GM12801 (cell line): ENCODE data around the gene TULP4.

Experiments used
- TF ChIP-seq, protein P1 (sequence below): IDR thresholded peaks from one replicate; pipeline ENCODE4 v1.5.1; 2011; ENCODE audit warnings: control low read depth; ENCODE audit not compliant: insufficient read length; ENCODE audit errors: extremely low read depth

TULP4 gene

DNA sequence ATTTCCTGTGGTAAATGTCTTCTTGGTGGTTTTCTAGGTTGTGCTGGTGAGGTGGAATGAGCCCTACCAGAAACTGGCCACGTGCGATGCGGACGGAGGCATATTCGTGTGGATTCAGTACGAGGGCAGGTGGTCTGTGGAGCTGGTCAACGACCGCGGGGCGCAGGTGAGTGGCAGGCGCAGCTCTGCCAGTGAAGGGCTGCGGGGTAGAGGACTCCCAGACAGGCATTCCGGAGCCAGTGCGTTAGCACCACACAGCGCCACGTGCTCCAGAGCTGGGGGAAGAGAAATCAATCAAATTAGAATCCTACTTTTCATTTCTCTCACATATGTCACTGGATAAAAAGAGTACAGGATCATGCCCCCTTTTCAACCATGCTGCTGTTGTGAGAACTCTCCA is 100.8 kb downstream of the TULP4 start:
- TF ChIP-seq, protein P1, sequence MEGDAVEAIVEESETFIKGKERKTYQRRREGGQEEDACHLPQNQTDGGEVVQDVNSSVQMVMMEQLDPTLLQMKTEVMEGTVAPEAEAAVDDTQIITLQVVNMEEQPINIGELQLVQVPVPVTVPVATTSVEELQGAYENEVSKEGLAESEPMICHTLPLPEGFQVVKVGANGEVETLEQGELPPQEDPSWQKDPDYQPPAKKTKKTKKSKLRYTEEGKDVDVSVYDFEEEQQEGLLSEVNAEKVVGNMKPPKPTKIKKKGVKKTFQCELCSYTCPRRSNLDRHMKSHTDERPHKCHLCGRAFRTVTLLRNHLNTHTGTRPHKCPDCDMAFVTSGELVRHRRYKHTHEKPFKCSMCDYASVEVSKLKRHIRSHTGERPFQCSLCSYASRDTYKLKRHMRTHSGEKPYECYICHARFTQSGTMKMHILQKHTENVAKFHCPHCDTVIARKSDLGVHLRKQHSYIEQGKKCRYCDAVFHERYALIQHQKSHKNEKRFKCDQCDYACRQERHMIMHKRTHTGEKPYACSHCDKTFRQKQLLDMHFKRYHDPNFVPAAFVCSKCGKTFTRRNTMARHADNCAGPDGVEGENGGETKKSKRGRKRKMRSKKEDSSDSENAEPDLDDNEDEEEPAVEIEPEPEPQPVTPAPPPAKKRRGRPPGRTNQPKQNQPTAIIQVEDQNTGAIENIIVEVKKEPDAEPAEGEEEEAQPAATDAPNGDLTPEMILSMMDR, result no peak

DNA sequence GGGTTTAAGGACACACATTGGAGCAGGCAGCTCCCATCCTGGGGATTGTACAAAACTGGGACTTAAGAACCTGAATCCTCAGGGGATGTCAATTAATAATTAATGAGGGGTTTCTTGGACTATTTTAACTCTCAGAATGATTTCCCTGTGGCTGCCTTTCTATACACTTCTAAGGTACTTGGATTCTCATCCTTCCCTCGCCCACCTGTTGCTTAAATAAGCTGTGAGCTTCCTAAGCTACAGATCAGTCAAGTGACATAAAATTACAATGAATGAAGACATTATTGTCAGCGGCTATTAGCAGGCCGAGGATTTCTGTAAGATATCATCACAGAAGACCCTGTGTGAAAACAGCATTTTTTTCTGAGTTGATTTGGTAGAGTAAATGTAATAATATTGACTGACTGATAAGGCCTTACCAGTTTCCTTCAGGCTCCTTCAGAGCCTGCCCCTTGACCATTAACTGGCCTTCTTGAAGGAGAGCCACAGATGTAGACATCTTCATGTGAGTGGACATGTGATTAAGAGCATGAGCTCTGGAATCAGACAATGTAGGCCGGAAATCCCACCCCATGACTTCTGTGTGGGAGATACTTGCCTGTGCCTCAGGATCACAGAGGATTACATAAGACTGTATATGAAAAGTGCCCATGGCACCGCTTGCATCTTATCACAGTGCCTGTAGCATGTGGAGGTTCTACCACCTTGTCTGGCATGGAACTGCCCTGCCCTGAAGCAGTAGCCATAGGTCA is 101.7 kb downstream of the TULP4 start:
- TF ChIP-seq, protein P1, result no peak

DNA sequence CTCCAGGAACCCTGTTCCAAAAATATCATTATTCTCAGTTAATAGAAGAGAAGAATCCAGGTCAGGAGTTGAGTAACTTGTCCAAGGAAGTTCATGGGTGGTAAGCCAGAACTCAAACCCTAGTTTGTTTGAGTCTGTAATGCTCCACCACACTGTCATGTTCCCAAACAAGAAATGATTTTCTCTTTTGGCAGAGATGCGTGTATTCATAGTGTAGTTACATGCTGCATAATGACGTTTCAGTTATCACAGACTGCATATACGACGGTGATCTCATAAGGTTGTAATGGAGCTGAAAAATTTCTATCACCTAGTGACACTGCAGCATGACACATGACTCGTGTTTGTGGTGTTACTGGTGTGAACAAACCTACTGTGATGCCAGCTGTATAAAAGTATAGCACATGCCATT is 102.6 kb downstream of the TULP4 start:
- TF ChIP-seq, protein P1, result no peak

DNA sequence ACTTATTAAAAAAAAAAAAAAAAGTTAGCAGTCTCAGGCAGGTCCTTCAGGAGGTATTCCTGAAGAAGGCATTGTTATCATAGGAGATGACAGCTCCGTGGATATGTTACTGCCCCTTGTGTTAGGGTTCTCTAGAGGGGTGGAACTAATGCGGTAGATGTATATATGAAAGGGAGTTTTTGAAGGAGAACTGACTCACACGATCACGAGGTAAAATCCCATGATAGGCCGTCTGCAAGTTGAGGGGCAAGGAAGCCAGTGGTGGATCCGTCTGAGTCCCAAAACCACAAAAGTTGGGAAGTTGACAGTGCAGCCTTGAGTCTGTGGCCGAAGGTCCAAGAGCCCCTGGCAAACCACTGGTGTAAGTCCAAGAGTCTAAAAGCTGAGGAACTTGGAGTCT is 103.4 kb downstream of the TULP4 start:
- TF ChIP-seq, protein P1, result no peak

DNA sequence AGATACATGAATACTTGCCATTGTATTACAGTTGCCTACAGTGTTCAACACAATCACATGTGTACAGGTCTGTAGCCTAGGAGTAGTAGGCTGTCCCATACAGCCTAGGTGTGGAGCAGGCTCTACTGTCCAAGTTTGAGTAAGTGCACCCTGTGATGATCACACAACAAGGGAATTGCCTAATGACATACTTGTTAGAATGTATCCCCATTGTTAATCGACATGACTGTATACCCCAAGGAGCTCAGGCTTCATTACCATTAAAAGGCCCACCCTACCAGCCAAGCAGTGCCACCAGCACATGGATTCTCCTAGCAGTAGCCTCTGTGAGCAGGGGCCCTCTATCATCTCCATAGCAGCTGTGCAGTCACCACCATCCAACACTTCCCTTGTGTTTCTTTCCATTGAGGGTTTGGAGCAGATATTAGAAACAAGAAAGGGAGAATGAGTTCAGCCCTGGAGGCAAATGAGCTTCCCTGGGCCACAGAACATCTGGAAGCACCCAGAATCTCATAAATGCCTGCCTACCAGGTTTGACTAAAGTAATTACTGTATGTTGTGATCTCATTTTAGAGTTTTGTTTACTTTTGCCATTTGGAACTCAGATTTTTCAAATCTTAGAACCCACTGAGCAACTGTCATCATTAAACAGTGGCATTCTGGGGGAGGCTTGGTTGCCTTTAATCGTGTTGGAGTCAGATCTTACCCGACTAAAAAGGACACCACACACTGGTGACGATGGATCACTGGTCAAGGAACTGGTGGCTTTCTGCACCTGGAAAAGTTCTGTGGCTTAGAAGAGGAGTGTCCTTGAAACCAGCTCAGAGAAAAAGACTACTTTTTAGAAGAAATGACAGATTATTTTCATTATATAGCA is 104.9 kb downstream of the TULP4 start:
- TF ChIP-seq, protein P1, result no peak

DNA sequence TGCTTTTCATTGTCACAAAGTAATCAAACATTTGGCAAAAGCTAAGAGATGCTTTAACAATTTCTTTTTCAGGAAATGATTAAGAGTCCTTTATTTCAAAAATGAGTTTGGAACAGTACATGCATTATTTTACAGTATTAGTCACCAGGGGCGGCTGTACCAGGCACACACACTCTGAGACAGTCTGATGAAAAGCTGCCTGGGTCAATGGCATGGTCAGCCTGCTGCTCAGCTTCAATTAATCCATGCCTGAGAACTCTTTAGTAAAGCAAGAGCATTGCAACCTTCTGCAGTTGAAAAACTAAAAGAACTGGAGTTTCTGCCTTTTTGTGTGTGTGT is 105.5 kb downstream of the TULP4 start:
- TF ChIP-seq, protein P1, result no peak

DNA sequence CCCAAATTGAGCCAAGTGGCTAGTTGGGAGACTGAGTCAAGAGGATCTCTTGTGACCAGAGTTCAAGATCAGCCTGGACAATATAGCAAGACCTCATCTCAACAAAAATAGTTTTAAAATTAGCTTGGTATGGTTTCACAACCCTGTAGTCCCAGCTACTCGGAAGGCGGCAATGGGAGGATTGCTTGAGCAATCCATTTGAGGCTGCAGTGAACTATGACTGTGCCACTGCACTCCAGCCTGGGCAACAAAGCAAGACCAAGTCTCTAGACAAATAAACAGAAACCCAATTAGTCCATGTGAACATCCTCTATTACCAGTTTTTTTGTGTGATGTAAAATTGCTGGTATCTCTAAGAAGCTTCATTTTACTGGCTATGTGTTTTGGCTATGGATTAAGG is 106.2 kb downstream of the TULP4 start:
- TF ChIP-seq, protein P1, result no peak
